WTC11 (cell line): Measurements from ENCODE around the gene TREML1. TPM values are rescaled to one million over a fixed set of nuclear protein-coding genes. Genes with fewer than 3 reads are reported as not detected.

Experiments used
- ATAC-seq: fragments of 200-7000 bp; cut with Tn5 transposase; 2 replicates; pipeline ENCODE4 v1.10.0; 2021; ENCODE audit warnings: mild to moderate bottlenecking, moderate library complexity
- CTCF ChIA-PET: fragments of 300-600 bp; sonication (Branson Sonifier 250); formaldehyde crosslinking; loops from one replicate; lab custom pipeline; 2021; ENCODE audit warnings: antibody characterized with exemption; lab: Charles Lee
- POLR2A ChIA-PET: fragments of 350-600 bp; sonication (Branson Sonifier 250); formaldehyde crosslinking; loops from one replicate; lab custom pipeline; 2021; ENCODE audit warnings: antibody characterized with exemption; lab: Charles Lee
- DNase-seq: peaks from one replicate; pipeline ENCODE4 v3.0.0; 2021; ENCODE audit warnings: low spot score
- H3K27ac Mint-ChIP-seq: 2 replicates; pipeline ENCODE4 v1.8.0; 2021; ENCODE audit warnings: mixed read lengths
- H3K27me3 Mint-ChIP-seq: 2 replicates; pipeline ENCODE4 v1.8.0; 2021; ENCODE audit warnings: low read depth, mild to moderate bottlenecking, moderate library complexity, mixed read lengths
- H3K36me3 Mint-ChIP-seq: 2 replicates; pipeline ENCODE4 v1.8.0; 2021; ENCODE audit warnings: mixed read lengths
- H3K4me1 Mint-ChIP-seq: 2 replicates; pipeline ENCODE4 v1.8.0; 2022; ENCODE audit warnings: mixed read lengths
- H3K4me3 Mint-ChIP-seq: 2 replicates; pipeline ENCODE4 v1.8.0; 2021; ENCODE audit warnings: mild to moderate bottlenecking, moderate library complexity, mixed read lengths
- H3K9me3 Mint-ChIP-seq: 2 replicates; pipeline ENCODE4 v1.8.0; 2021; ENCODE audit warnings: mixed read lengths
- CBFB ChIP-seq: sonication (generic); formaldehyde crosslinking; IDR thresholded peaks from 2 replicates; pipeline ENCODE4 v1.8.1; 2022; ENCODE audit warnings: mild to moderate bottlenecking, low read depth, missing genetic modification reagents
- CREM ChIP-seq: sonication (generic); formaldehyde crosslinking; IDR thresholded peaks from 2 replicates; pipeline ENCODE4 v1.8.1; 2022; ENCODE audit warnings: mild to moderate bottlenecking, missing genetic modification reagents, moderate library complexity
- E2F1 ChIP-seq: sonication (generic); formaldehyde crosslinking; IDR thresholded peaks from 2 replicates; pipeline ENCODE4 v1.8.0; 2022; ENCODE audit warnings: mild to moderate bottlenecking, missing genetic modification reagents
- E2F4 ChIP-seq: sonication (generic); formaldehyde crosslinking; IDR thresholded peaks from 2 replicates; pipeline ENCODE4 v1.8.1; 2022; ENCODE audit warnings: low read depth, mild to moderate bottlenecking, moderate library complexity, missing genetic modification reagents, borderline replicate concordance
- FOXP1 ChIP-seq: sonication (generic); formaldehyde crosslinking; IDR thresholded peaks from 2 replicates; pipeline ENCODE4 v1.8.0; 2022; ENCODE audit warnings: missing genetic modification reagents, mild to moderate bottlenecking, moderate library complexity, borderline replicate concordance
- GABPB1 ChIP-seq: sonication (generic); formaldehyde crosslinking; IDR thresholded peaks from 2 replicates; pipeline ENCODE4 v1.8.1; 2023; ENCODE audit warnings: mild to moderate bottlenecking, missing genetic modification reagents
- GRHL2 ChIP-seq: fragments of 250-450 bp; sonication (Bioruptor Pico); IDR thresholded peaks from 2 replicates; pipeline ENCODE4 v1.8.0; 2022; ENCODE audit warnings: mild to moderate bottlenecking, moderate library complexity; ENCODE audit not compliant: insufficient replicate concordance, severe bottlenecking
- JAZF1 ChIP-seq: fragments of 250-450 bp; sonication (Bioruptor Pico); IDR thresholded peaks from 2 replicates; pipeline ENCODE4 v1.9.0; 2021; ENCODE audit warnings: moderate library complexity, mild to moderate bottlenecking, inconsistent platforms
- MLX ChIP-seq: sonication (generic); formaldehyde crosslinking; IDR thresholded peaks from 2 replicates; pipeline ENCODE4 v1.8.1; 2023; ENCODE audit warnings: mild to moderate bottlenecking, missing genetic modification reagents, moderate library complexity
- MXD4 ChIP-seq: fragments of 250-450 bp; sonication (Bioruptor Pico); IDR thresholded peaks from 2 replicates; pipeline ENCODE4 v1.8.0; 2021; ENCODE audit warnings: mild to moderate bottlenecking, moderate library complexity, borderline replicate concordance
- NFYB ChIP-seq: sonication (generic); formaldehyde crosslinking; conservative IDR thresholded peaks from 2 replicates; pipeline ENCODE4 v1.8.0; 2022; ENCODE audit warnings: low read depth, missing genetic modification reagents
- NR3C1 ChIP-seq: sonication (generic); formaldehyde crosslinking; conservative IDR thresholded peaks from 2 replicates; pipeline ENCODE4 v1.8.1; 2023; ENCODE audit warnings: low read depth, mild to moderate bottlenecking, missing genetic modification reagents
- TCF7 ChIP-seq: sonication (generic); formaldehyde crosslinking; IDR thresholded peaks from 2 replicates; pipeline ENCODE4 v1.8.0; 2022; ENCODE audit warnings: mild to moderate bottlenecking, low read depth, missing genetic modification reagents, moderate library complexity
- TP53 ChIP-seq: sonication (generic); formaldehyde crosslinking; IDR thresholded peaks from 2 replicates; pipeline ENCODE4 v1.8.1; 2023; ENCODE audit warnings: mild to moderate bottlenecking, missing genetic modification reagents
- USF2 ChIP-seq: sonication (generic); formaldehyde crosslinking; IDR thresholded peaks from 2 replicates; pipeline ENCODE4 v1.8.1; 2023; ENCODE audit warnings: mild to moderate bottlenecking, missing genetic modification reagents, moderate library complexity
- ZNF138 ChIP-seq: sonication (generic); formaldehyde crosslinking; conservative IDR thresholded peaks from 2 replicates; pipeline ENCODE4 v1.8.1; 2022; ENCODE audit warnings: mild to moderate bottlenecking, moderate library complexity, missing genetic modification reagents
- ZNF416 ChIP-seq: fragments of 250-450 bp; sonication (Bioruptor Pico); IDR thresholded peaks from 2 replicates; pipeline ENCODE4 v1.9.0; 2021; ENCODE audit warnings: mild to moderate bottlenecking, inconsistent platforms
- ZNF532 ChIP-seq: fragments of 250-450 bp; sonication (Bioruptor Pico); IDR thresholded peaks from 2 replicates; pipeline ENCODE4 v1.9.0; 2021; ENCODE audit warnings: mild to moderate bottlenecking, borderline replicate concordance
- total RNA-seq: library from RNA; stranded (reverse); gene quantifications from 3 replicates; pipeline ENCODE4 v1.2.3, GENCODE V29; 2021

The TREML1 gene
- total RNA-seq, 1 experiment from 2014 or later: not detected

- TF ChIP-seq ZNF532 (CRISPR knock-in tag) (no peak), E2F1 (CRISPR knock-in tag) (no peak), CREM (no peak), JAZF1 (CRISPR knock-in tag) (no peak)
These were observed 7.2 kb upstream of the TREML1 start (continued) for GRCh38 chr6:41161380-41161779.

- DNase-seq: no peak
- no peak for ATAC-seq
- POLR2A ChIA-PET: no interaction called here
- H3K4me1 Mint-ChIP-seq: no peaks in the 10 kb centered on the region
- H3K9me3 Mint-ChIP-seq: no peaks in the 10 kb centered on the region
- CTCF ChIA-PET: no interaction called here
- no peaks in the 10 kb centered on the region for H3K36me3 Mint-ChIP-seq
- TF ChIP-seq NR3C1 (CRISPR knock-in tag) (no peak), FOXP1 (CRISPR knock-in tag) (no peak), TP53 (no peak), MLX (no peak), TCF7 (CRISPR knock-in tag) (no peak), CREM (no peak), E2F4 (no peak), MXD4 (CRISPR knock-in tag) (no peak), GRHL2 (CRISPR knock-in tag) (no peak), ZNF416 (CRISPR knock-in tag) (no peak), CBFB (CRISPR knock-in tag) (no peak), GABPB1 (CRISPR knock-in tag) (no peak), ZNF138 (CRISPR knock-in tag) (no peak), NFYB (CRISPR knock-in tag) (no peak), USF2 (CRISPR knock-in tag) (no peak)
- TF ChIP-seq, all 79 proteins: peak for 0
- Mint-ChIP-seq H3K27ac (no peak overlapping the region), H3K4me3 (no peak overlapping the region), H3K27me3 (peaks cover 4% of the 10 kb centered on the region; the same call in 1 of the 2 replicates)
These were observed 6.8 kb upstream of the TREML1 start for GRCh38 chr6:41160933-41161332.
